ENCODE measurements around the gene MED25. TPM values are rescaled to one million over a fixed set of nuclear protein-coding genes. Genes with fewer than 3 reads are reported as not detected.

MED25 gene
- total RNA-seq, 2 experiments from 2014 or later = 35.7 to 38.7 TPM

GRCh38 chr19:49869009-49869483 lies 51.0 kb downstream of the MED25 start:
- no peak overlapping the region for H3K4me3 Mint-ChIP-seq
- ChIA-PET POLR2A (interaction anchor here (0.7 to 2.1 kb wide), 9 partner anchors 8 to 279 kb away, joined by 3 to 9 read pairs (median 5); partner anchors contain the start of genes AKT1S1, ATF5, PRR12 and TBC1D17), CTCF (interaction anchor here (0.8 to 1.6 kb wide), 5 partner anchors 19 to 68 kb away, joined by 3 to 6 read pairs (median 3); partner anchors contain the start of genes ATF5 and PTOV1)
- intact Hi-C loops (cut with micrococcal nuclease) = no loop called here
- H3K27me3 Mint-ChIP-seq = no peaks in the 10 kb centered on the region
- H3K9me3 Mint-ChIP-seq = no peaks in the 10 kb centered on the region
- peak; percentile 21 for ATAC-seq
- H3K36me3 Mint-ChIP-seq (ENCODE audit: low read depth) = peaks cover 27% of the 10 kb centered on the region
- H3K4me1 Mint-ChIP-seq (ENCODE audit: low read depth) = peaks cover 45% of the 10 kb centered on the region
- no peak for TF ChIP-seq CTCF (IDR thresholded peaks at IDR 0.05)
- no peak overlapping the region for H3K27ac Mint-ChIP-seq
- no peak for DNase-seq

GRCh38 chr19:49869484-49870308 lies 51.6 kb downstream of the MED25 start:
- Mint-ChIP-seq H3K27ac (no peak overlapping the region), H3K9me3 (no peaks in the 10 kb centered on the region), H3K36me3 (ENCODE audit: low read depth) (peaks cover 21% of the 10 kb centered on the region)

GRCh38 chr19:49870309-49870901 lies 52.3 kb downstream of the MED25 start:
- intact Hi-C loops (cut with micrococcal nuclease) = loop anchor here (10.0 kb wide), 1 partner anchor 54 kb away; the partner anchor contains the start of genes ATF5 and NUP62
- ATAC-seq (no peak), DNase-seq (peak; percentile 26)
- TF ChIP-seq CTCF (IDR thresholded peaks at IDR 0.05) = no peak
- no peak overlapping the region for H3K27ac Mint-ChIP-seq
- no peaks in the 10 kb centered on the region for H3K27me3 Mint-ChIP-seq
- peaks cover 14% of the 10 kb centered on the region for H3K36me3 Mint-ChIP-seq (ENCODE audit: low read depth)
- ChIA-PET POLR2A (interaction anchor here (1.1 to 2.1 kb wide), 4 partner anchors 19 to 41 kb away, joined by 4 to 9 read pairs (median 6); partner anchors contain the start of gene PTOV1), CTCF (no interaction called here)
- H3K4me1 Mint-ChIP-seq (ENCODE audit: low read depth) = peaks cover 41% of the 10 kb centered on the region
- H3K9me3 Mint-ChIP-seq = no peaks in the 10 kb centered on the region
- no peak overlapping the region for H3K4me3 Mint-ChIP-seq

More at GRCh38 chr19:49869484-49870308, 51.6 kb downstream of the MED25 start:
- ATAC-seq (peak; percentile 82), DNase-seq (peak; percentile 95)
- ChIA-PET CTCF (interaction anchor here (0.8 to 1.6 kb wide), 5 partner anchors 19 to 68 kb away, joined by 3 to 6 read pairs (median 3); partner anchors contain the start of genes ATF5 and PTOV1), POLR2A (interaction anchor here (0.7 to 2.1 kb wide), 9 partner anchors 8 to 279 kb away, joined by 3 to 9 read pairs (median 5); partner anchors contain the start of genes AKT1S1, ATF5, PRR12 and TBC1D17)
- Mint-ChIP-seq H3K27me3 (no peaks in the 10 kb centered on the region), H3K4me3 (no peak overlapping the region), H3K4me1 (ENCODE audit: low read depth) (peaks cover 45% of the 10 kb centered on the region)
- intact Hi-C loops (cut with micrococcal nuclease) = loop anchor here (10.0 kb wide), 1 partner anchor 55 kb away; the partner anchor contains the start of genes ATF5 and NUP62
- TF ChIP-seq CTCF (IDR thresholded peaks at IDR 0.05) = no peak

DNA sequence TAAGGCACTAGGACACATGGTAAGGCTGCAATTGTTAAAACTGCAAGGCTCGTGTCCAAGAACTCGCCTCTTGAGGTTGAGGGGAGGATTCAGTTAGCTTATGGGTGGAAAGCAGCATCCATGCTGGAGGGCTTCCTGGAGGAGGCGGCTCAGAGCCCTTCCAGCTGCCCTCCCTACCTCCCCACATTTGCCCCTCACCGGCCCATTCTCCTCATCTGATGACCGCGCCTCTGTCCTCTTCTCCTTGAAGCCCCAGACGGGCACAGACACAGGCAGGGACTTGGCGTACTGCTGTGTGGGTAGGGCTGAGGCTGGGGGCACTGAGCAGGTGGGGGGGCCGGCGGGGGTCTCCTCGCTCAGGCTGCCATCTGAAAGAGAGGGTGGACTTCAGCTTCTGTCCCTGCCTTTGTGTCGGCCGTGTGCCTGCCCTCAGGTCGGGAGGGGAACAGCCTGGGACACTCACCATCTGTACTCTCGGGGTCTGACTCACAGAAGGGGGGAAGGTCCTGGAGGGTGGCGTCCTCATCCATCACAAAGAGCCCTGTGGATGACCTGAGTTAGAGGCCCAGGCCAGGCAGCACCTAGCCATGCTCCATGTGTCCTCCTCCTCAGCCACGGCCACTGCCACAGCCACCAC lies 53.4 kb downstream of the MED25 start:
- peaks cover 32% of the 10 kb centered on the region for H3K4me1 Mint-ChIP-seq (ENCODE audit: low read depth)
- no peak for ATAC-seq
- H3K36me3 Mint-ChIP-seq (ENCODE audit: low read depth) = peaks cover 6% of the 10 kb centered on the region
- POLR2A ChIA-PET = interaction anchor here (2.1 kb wide), 1 partner anchor 20 kb away, joined by 6 read pairs; the partner anchor contains the start of gene PTOV1
- no peak for DNase-seq
- CTCF ChIA-PET = no interaction called here
- intact Hi-C loops (cut with micrococcal nuclease) = loop anchor here (10.0 kb wide), 1 partner anchor 53 kb away; the partner anchor contains the start of genes ATF5 and NUP62
- no peaks in the 10 kb centered on the region for H3K9me3 Mint-ChIP-seq
- peak overlapping the region; percentile 28 for H3K27ac Mint-ChIP-seq
- H3K27me3 Mint-ChIP-seq = no peaks in the 10 kb centered on the region
- no peak overlapping the region for H3K4me3 Mint-ChIP-seq
- TF ChIP-seq CTCF (IDR thresholded peaks at IDR 0.05) = no peak
